Nucleus accumbens (tissue), 56 donors: ENCODE measurements around the gene RNF183.
A peak's percentile ranks its signal among the peaks of the same experiment; 100 is the strongest.

ENCODE experiments used
- DNase-seq, 56 donors: peaks; one replicate each; lab custom pipeline; 2025; lab: John Stamatoyannopoulos, UW

RNF183 gene, protein sequence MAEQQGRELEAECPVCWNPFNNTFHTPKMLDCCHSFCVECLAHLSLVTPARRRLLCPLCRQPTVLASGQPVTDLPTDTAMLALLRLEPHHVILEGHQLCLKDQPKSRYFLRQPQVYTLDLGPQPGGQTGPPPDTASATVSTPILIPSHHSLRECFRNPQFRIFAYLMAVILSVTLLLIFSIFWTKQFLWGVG

GRCh38 chr9:113302792-113303418 is at the start of gene RNF183:
Gene RNF183, minus strand, starts transcription at chr9:113303376. Its CDS starts 5,192 bp downstream, at chr9:113298184.
- DNase-seq: no peak

- DNase-seq: no peak
Measured at GRCh38 chr9:113352411-113352810, 49.2 kb upstream of the RNF183 start.

- DNase-seq: no peak
Measured at GRCh38 chr9:113352006-113352405, 48.8 kb upstream of the RNF183 start.

DNA sequence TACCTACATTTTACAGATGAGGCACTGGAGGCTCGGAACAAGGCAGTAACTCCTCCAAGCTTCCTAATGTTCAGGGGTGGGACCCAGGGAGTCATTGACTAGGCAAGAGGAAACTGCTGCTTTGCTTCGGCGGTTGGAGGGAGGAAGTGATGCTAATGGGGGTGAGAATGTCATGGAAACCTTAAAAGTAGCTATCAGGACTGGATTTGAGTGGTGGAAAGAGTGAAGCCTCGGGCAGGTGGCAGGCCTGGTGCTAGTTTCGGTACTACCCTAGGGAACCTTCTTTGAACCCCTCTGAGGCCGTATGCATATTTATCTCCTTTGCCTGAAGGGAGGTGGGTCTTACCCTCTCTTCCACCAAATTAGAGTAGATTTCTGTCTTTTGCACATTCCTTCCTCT is 47.8 kb upstream of the RNF183 start:
- DNase-seq: peak in 7 of 56 donors; percentile 7 to 27 (median 18)

DNA sequence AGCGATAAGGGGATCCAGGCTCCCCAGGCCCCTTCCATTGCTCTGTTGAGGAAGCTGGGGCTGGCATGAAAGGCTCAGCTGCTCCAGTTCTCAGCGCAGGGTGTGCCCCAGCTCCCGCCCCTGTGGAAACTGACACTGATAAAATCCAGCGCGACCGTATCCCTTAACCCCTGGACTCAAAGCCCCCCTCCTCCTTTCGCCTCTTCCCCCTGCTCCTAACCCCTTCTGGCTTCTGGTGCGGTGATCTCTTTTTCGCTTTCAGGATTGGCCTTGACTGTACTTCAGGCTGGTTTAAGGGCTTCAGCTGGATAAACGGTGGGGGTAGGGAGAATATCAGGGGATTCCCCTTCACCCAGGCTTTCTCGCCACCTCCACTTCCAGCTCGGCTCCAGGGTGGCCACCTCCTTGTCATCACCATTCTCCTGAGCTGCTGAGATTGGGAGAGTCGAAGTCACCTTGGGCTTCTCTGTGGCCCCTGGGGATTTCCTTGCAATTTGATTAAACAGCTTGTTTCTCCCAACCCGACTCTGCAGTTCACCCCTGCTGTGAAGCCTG is 47.0 kb upstream of the RNF183 start:
- no peak for DNase-seq

GRCh38 chr9:113349445-113350094 is 46.4 kb upstream of the RNF183 start, which contains the start of gene BSPRY:
Gene BSPRY, plus strand, starts transcription at chr9:113349541. Its CDS starts 39 bp downstream, at chr9:113349580.
- peak in 7 of 56 donors; percentile 11 to 48 (median 13) for DNase-seq

- no peak for DNase-seq
Measured at GRCh38 chr9:113349066-113349444, 45.9 kb upstream of the RNF183 start.

GRCh38 chr9:113348437-113348836 is 45.3 kb upstream of the RNF183 start:
- DNase-seq: no peak

DNA sequence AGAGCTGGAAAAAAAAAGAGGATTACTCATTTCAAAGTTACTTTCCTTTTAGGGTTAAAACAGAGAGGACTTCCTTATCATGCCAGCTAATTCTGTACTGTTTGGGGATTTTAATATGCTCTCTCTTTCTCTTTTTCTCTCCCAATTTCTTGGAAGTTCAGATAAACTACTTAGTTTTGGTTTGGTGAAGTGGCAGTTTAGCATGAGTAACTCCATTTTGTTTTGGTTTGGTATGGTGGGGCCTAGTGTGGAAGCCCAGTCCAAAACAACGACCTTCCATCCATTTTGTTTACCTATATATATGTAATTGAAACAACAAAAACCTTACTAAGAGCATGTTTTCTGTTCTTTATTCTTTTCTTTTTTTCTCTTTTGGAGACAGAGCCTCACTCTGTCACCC is 42.5 kb upstream of the RNF183 start:
- no peak for DNase-seq

- DNase-seq: peak in 8 of 56 donors; percentile 8 to 39 (median 18)
Measured at GRCh38 chr9:113345190-113345589, 42.0 kb upstream of the RNF183 start.

GRCh38 chr9:113343732-113344231 is 40.6 kb upstream of the RNF183 start:
- DNase-seq: peak in 55 of 56 donors; percentile 21 to 95 (median 83)

- peak in 4 of 56 donors; percentile 3 to 23 (median 11) for DNase-seq
Measured at GRCh38 chr9:113341712-113342410, 38.7 kb upstream of the RNF183 start.

DNA sequence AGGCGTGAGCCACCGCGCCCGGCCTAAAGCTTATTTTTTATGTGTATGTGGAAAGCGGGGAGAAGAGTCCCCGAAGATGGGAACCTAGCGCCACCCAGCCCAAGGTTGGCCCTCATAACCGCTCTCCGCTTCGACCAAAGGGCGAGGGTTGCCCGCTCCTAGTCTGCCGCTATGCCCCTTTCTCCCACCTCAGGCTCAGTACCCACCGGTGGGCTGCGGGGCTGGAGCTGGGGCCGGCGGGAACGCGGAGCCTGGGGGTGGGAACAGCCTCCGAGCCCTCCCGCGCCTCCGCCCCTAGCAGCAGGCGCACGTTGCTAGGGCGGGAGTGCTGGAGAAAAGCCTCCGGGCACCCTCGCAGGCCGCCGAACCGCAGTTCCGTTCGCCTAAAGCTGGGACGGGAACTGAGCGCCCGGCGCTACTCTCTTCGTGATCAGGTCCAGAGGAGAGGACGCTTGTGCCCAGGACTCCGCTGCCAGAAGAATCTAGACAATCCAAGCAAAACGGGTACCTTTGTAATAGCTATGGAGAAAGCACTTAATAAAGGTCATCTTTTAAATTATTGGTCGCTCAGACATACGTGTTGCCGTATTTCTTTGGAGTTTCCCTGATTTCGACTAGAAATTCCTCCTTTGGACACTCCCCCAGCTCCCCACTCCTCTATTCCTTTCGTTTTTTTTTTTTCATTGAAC is 37.0 kb upstream of the RNF183 start, which contains the start of gene WDR31:
Gene WDR31, minus strand, starts transcription at position 265 of the 689 bp plus-strand sequence. CDS start 8,253 bp downstream, outside the sequence.
- peak; percentile 33 to 92 (median 82) for DNase-seq

GRCh38 chr9:113337714-113338113 is 34.5 kb upstream of the RNF183 start:
- DNase-seq: no peak

DNA sequence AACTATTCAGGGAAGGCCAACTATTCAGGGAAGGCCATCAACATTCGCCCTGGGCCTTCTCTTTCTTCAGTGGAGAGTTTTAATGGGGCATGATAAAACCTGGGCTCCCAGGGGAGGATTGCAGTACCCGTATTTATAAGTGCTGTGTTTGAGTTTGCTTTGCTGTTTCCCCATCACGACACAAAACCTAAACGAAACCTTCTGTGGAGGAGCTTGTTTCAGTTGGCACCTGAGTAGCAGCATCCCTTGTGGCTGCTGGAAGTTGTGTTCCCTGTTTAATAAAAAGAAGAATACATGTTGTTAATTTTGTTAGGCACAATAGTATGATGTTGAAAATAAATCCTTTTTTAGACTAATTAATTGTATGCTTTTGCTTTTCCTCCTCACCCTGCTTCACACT is 28.6 kb upstream of the RNF183 start:
- DNase-seq: no peak

GRCh38 chr9:113328045-113328782 is 25.0 kb upstream of the RNF183 start:
- DNase-seq: no peak

- no peak for DNase-seq
Measured at GRCh38 chr9:113326230-113326629, 23.1 kb upstream of the RNF183 start.

GRCh38 chr9:113322671-113323070 is 19.5 kb upstream of the RNF183 start:
- DNase-seq: peak in 1 of 56 donors; percentile 18

GRCh38 chr9:113320051-113320450 is 16.9 kb upstream of the RNF183 start:
- no peak for DNase-seq
